Common myeloid progenitor, CD34-positive (primary cell): ENCODE data around the gene FRMD4A.
"Not testable (repeated sequence)": the region's sequence is repeated elsewhere in the genome, so short reads cannot be mapped to it uniquely, and the experiment has no call there.

Source experiments
- CTCF ChIA-PET: fragments of 350-600 bp; sonication (Branson Sonifier 250); formaldehyde crosslinking; loops from one replicate; lab custom pipeline; 2021; ENCODE audit warnings: antibody characterized with exemption; lab: Charles Lee
- POLR2A ChIA-PET: fragments of 350-600 bp; sonication (Branson Sonifier 250); formaldehyde crosslinking; loops from one replicate; lab custom pipeline; 2021; ENCODE audit warnings: antibody characterized with exemption; lab: Charles Lee
- DNase-seq, 3 donors: peaks; one replicate each; pipeline versions ENCODE4 v3.0.0 to v3.0.0-alpha.2; 2013
- H3K27ac ChIP-seq, 2 experiments: 1 replicate in 1 of 2; 2 replicates in 1 of 2; pipeline ENCODE4 v1.7.0; 2013; ENCODE audit warnings: inconsistent platforms in 2 of 2, low read length in 2 of 2, mild to moderate bottlenecking in 2 of 2, low read depth in 1 of 2, moderate library complexity in 1 of 2; ENCODE audit not compliant: severe bottlenecking in 2 of 2, insufficient read depth in 1 of 2, poor library complexity in 1 of 2
- H3K27me3 ChIP-seq, 5 experiments: replicated peaks in 2 of 5; 1 replicate in 3 of 5; 2 replicates in 2 of 5; pipeline versions ENCODE4 v1.6.1 to v1.7.0; 2013; ENCODE audit warnings: low read length in 4 of 5, mild to moderate bottlenecking in 2 of 5, moderate library complexity in 2 of 5, inconsistent platforms in 1 of 5; ENCODE audit not compliant: insufficient read depth in 5 of 5, control insufficient read depth in 4 of 5
- H3K36me3 ChIP-seq, 4 experiments: 1 replicate in 2 of 4; 2 replicates in 2 of 4; pipeline versions ENCODE4 v1.6.1 to v1.7.0; 2013; ENCODE audit warnings: low read length in 3 of 4, control low read depth in 1 of 4, mild to moderate bottlenecking in 1 of 4; ENCODE audit not compliant: control insufficient read depth in 4 of 4, insufficient read depth in 4 of 4
- H3K4me1 ChIP-seq, 4 experiments: 1 replicate in 3 of 4; 2 replicates in 1 of 4; pipeline versions ENCODE4 v1.6.1 to v1.7.1; 2013; ENCODE audit warnings: low read length in 3 of 4, mild to moderate bottlenecking in 3 of 4, control low read depth in 1 of 4, inconsistent platforms in 1 of 4, moderate library complexity in 1 of 4; ENCODE audit not compliant: control insufficient read depth in 4 of 4, insufficient read depth in 4 of 4; ENCODE audit errors: control extremely low read depth in 1 of 4
- H3K4me3 ChIP-seq, 7 experiments: 1 replicate in 4 of 7; 2 replicates in 3 of 7; pipeline versions ENCODE4 v1.5.1 to v1.7.0; 2013; ENCODE audit warnings: mild to moderate bottlenecking in 7 of 7, low read length in 6 of 7, moderate library complexity in 6 of 7, inconsistent platforms in 2 of 7, low read depth in 2 of 7, control low read depth in 1 of 7; ENCODE audit not compliant: insufficient read depth in 4 of 7, control insufficient read depth in 1 of 7; ENCODE audit errors: extremely low read depth in 1 of 7
- H3K9me3 ChIP-seq, 5 experiments: 1 replicate in 4 of 5; 2 replicates in 1 of 5; pipeline versions ENCODE4 v1.6.1 to v1.7.1; 2013; ENCODE audit warnings: low read length in 4 of 5, mild to moderate bottlenecking in 2 of 5, inconsistent platforms in 1 of 5, low read depth in 1 of 5, moderate library complexity in 1 of 5; ENCODE audit not compliant: control insufficient read depth in 4 of 5, insufficient read depth in 2 of 5; ENCODE audit errors: control extremely low read depth in 1 of 5
- WGBS: methylation state at CpG from one replicate; pipeline ENCODE4 v1.1.5; 2013; ENCODE audit not compliant: insufficient coverage; 5-methylcytosine and 5-hydroxymethylcytosine counted together

FRMD4A gene

DNA sequence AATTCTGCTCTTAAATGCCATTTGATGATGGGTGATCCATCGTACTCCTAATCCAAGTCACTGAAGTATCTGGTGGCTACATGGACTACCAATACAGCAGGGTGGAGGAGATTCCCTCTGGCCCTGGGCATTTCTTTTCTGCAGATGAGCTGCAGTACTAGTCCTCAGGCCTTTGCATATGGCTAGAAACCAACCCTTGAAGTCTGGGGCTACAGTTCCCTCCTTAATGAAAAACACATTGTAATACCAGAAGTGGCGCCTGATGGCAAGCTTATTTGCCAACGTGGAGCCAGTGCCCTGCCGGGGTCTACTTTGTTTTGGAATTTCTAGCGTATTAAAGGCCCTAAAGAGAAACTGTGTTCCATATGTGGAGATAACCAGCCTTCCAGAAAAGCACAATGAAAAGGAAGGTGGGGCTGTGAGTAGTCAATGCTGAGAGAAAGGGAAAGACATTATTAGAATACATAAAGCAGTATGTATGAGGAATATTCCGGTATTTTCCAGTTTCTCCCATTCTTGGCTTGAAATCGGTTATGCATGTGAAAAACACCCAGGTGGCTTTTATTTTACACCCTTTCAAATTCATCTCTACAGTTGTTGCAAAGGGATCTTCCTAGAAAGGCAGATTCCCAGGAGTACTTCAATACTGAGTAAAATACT is 375.2 kb downstream of the FRMD4A start:
- H3K36me3 ChIP-seq: no peaks in the 10 kb centered on the region
- peaks cover 0 to 14% (median 4%) of the 10 kb centered on the region in 5 experiments for H3K27me3 ChIP-seq
- no peak for DNase-seq
- H3K4me3 ChIP-seq: no peak overlapping the region
- POLR2A ChIA-PET: no interaction called here
- peaks cover 0 to 5% (median 0%) of the 10 kb centered on the region in 5 experiments for H3K9me3 ChIP-seq
- 92% methylated on average over 6 of the region's 7 CpGs for WGBS
- no peaks in the 10 kb centered on the region for H3K4me1 ChIP-seq
- H3K27ac ChIP-seq: no peak overlapping the region
- CTCF ChIA-PET: no interaction called here

- POLR2A ChIA-PET: not testable (repeated sequence)
These were observed 376.5 kb downstream of the FRMD4A start for GRCh38 chr10:13954195-13954594.

DNA sequence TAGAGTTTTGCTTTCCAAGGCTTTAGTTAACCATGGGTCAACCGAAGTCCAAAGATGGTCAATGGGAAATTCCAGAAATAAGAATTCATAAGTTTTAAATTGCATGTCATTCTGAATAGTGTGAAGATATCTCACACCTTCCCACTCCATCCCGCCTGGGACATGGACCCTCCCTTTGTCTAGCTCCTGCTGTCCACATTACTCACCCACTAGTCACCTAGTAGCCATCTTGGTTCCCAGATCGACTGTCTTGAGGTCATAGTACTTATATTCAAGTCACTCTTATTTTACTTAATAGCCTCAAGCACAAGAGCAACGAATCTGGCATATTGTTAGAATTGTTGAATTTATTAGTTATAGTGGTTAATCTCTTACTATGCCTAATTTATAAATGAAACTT is 377.4 kb downstream of the FRMD4A start:
- WGBS: 100% methylated on average over 1 of the region's 4 CpGs

More at GRCh38 chr10:13954195-13954594, 376.5 kb downstream of the FRMD4A start:
- DNase-seq, H3K27ac ChIP-seq, H3K4me3 ChIP-seq, H3K27me3 ChIP-seq, H3K4me1 ChIP-seq, H3K36me3 ChIP-seq, H3K9me3 ChIP-seq, CTCF ChIA-PET: not testable (repeated sequence)
- WGBS: 100% methylated on average over 2 of the region's 8 CpGs

GRCh38 chr10:13950543-13950939 is 380.2 kb downstream of the FRMD4A start:
- Histone ChIP-seq H3K27me3 (peaks cover 0 to 7% (median 2%) of the 10 kb centered on the region in 5 experiments), H3K4me3 (no peak overlapping the region), H3K9me3 (peaks cover 0 to 5% (median 0%) of the 10 kb centered on the region in 5 experiments), H3K27ac (no peak overlapping the region), H3K36me3 (no peaks in the 10 kb centered on the region), H3K4me1 (no peaks in the 10 kb centered on the region)
- 89% methylated on average over 4 of the region's 4 CpGs for WGBS
- ChIA-PET POLR2A (no interaction called here), CTCF (no interaction called here)
- DNase-seq: no peak

More for the DNA sequence above, 377.4 kb downstream of the FRMD4A start:
- Histone ChIP-seq H3K4me1 (no peaks in the 10 kb centered on the region), H3K36me3 (no peaks in the 10 kb centered on the region), H3K27ac (no peak overlapping the region), H3K4me3 (no peak overlapping the region), H3K27me3 (peaks cover 0 to 7% (median 4%) of the 10 kb centered on the region in 5 experiments), H3K9me3 (peaks cover 0 to 5% (median 0%) of the 10 kb centered on the region in 5 experiments)
- ChIA-PET POLR2A (no interaction called here), CTCF (no interaction called here)
- no peak for DNase-seq

- CTCF ChIA-PET: no interaction called here
- Histone ChIP-seq H3K27me3 (peaks cover 0 to 7% (median 2%) of the 10 kb centered on the region in 5 experiments), H3K36me3 (no peaks in the 10 kb centered on the region), H3K9me3 (peaks cover 0 to 5% (median 0%) of the 10 kb centered on the region in 5 experiments), H3K4me1 (no peaks in the 10 kb centered on the region), H3K27ac (no peak overlapping the region), H3K4me3 (no peak overlapping the region)
- DNase-seq: no peak
- 100% methylated on average over 3 of the region's 3 CpGs for WGBS
- POLR2A ChIA-PET: no interaction called here
These were observed 380.7 kb downstream of the FRMD4A start for GRCh38 chr10:13949844-13950542.

DNA sequence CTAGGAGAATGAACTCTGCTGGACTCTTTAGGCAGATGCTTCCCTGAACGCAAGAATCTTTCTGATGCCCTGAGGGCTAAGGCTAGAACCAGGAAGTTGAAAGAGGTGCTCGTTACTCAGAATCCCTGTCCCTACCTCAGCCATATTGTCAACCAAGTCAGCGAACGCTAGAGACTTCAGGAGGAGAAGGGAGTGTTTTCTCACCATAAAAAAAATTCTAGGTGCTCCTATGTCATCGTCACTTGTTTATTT is 384.6 kb downstream of the FRMD4A start:
- DNase-seq: no peak
- peaks cover 0 to 6% (median 3%) of the 10 kb centered on the region in 5 experiments for H3K27me3 ChIP-seq
- no peak overlapping the region for H3K4me3 ChIP-seq
- 93% methylated on average over 4 of the region's 5 CpGs for WGBS
- ChIA-PET POLR2A (no interaction called here), CTCF (no interaction called here)
- H3K36me3 ChIP-seq: no peaks in the 10 kb centered on the region
- H3K9me3 ChIP-seq: peaks cover 0 to 4% (median 0%) of the 10 kb centered on the region in 5 experiments
- no peaks in the 10 kb centered on the region for H3K4me1 ChIP-seq
- H3K27ac ChIP-seq: no peak overlapping the region

DNA sequence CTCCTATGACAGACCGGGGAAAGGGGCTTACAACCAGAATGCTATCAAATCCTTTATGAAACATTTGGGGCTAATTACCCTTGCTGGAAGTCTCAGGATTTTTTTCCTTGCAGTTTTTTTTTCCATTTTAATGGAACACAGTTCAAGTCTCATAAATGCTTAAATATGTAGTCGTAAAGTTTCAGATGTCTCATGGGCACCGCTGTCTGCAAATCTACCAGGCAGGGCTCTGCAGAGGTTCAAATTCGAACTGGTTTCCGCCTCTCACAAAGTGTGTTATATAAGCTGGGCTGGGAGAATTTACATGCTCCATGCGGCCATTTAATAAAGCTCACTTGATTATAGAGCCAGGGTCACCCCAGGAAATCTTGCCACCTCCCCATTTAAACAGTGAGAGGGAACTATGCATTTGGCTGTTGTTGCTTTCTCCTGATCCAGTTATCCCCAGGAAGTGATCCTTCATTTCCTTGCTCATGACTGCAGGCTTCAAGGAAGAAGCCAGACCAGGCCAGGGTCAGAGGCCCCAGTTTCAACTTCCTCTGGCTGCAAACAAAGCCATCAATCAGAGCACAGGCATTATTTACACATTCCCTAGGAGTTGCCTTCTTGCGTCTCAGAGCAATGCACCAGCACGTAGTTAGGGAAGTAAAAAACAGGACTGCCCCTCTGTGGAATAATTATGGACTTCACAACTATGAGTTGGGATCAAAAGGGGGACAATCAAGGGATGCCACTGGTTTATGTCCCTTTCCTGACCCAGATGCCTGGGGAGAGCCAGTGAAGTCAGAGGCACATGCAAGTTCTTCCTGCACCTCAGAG is 385.1 kb downstream of the FRMD4A start:
- no peak for DNase-seq
- WGBS: 80% methylated on average over 6 of the region's 8 CpGs
- ChIA-PET POLR2A (no interaction called here), CTCF (no interaction called here)
- H3K27ac ChIP-seq: no peak overlapping the region
- peaks cover 0 to 5% (median 0%) of the 10 kb centered on the region in 5 experiments for H3K27me3 ChIP-seq
- no peaks in the 10 kb centered on the region for H3K4me1 ChIP-seq
- H3K4me3 ChIP-seq: no peak overlapping the region
- peaks cover 0 to 4% (median 0%) of the 10 kb centered on the region in 5 experiments for H3K9me3 ChIP-seq
- no peaks in the 10 kb centered on the region for H3K36me3 ChIP-seq
